Adrenal gland (tissue), 12 donors: ENCODE data around the gene MBNL1. TPM values are rescaled to one million over a fixed set of nuclear protein-coding genes. Genes with fewer than 3 reads are reported as not detected.

ENCODE experiments used
- DNase-seq, 7 donors: peaks; one replicate each; pipeline ENCODE4 v3.0.0-alpha.2; 2019 to 2020
- H3K27ac ChIP-seq, 5 donors: fragments of 200-600 bp; sonication (generic) in 4 of 5; 1 replicate in 3 of 5; 2 replicates in 2 of 5; pipeline versions ENCODE4 v1.5.1 to v1.8.0; 2016 to 2020; ENCODE audit warnings: mild to moderate bottlenecking in 1 of 5
- H3K27me3 ChIP-seq: fragments of 200-600 bp; 2 replicates; pipeline ENCODE4 v1.8.0; 2021
- H3K36me3 ChIP-seq, 2 donors: fragments of 200-600 bp; replicated peaks in 1 of 2; 1 replicate in 1 of 2; 2 replicates in 1 of 2; pipeline versions ENCODE4 v1.5.1 to v1.8.0; 2018 to 2022
- H3K4me1 ChIP-seq, 2 donors: fragments of 200-600 bp; replicated peaks in 1 of 2; 1 replicate in 1 of 2; 2 replicates in 1 of 2; pipeline versions ENCODE4 v1.5.1 to v1.8.0; 2018 to 2021
- H3K4me3 ChIP-seq, 4 donors: fragments of 200-600 bp; sonication (generic) in 3 of 4; one replicate each; pipeline ENCODE4 v1.5.1; 2016 to 2018
- H3K9me3 ChIP-seq, 3 donors: fragments of 200-600 bp; sonication (generic) in 1 of 3; replicated peaks in 1 of 3; 1 replicate in 2 of 3; 2 replicates in 1 of 3; pipeline versions ENCODE4 v1.5.1 to v1.8.0; 2016 to 2021
- POLR2A ChIP-seq, 2 donors: fragments of 450-650 bp; IDR thresholded peaks; one replicate each; pipeline ENCODE4 v1.6.1; 2017; ENCODE audit warnings: antibody characterized with exemption in 2 of 2, mild to moderate bottlenecking in 2 of 2, moderate library complexity in 1 of 2
- WGBS, 4 donors: extraction: QIAGEN DNeasy Blood & Tissue Kit in 2 of 4; methylation state at CpG; one replicate each; pipeline versions ENCODE4 v1.1.5 to v1.1.7; 2013 to 2017; 5-methylcytosine and 5-hydroxymethylcytosine counted together
- intact Hi-C, 2 donors: fragments of 100-400 bp; cut with DNase I; formaldehyde crosslinking; loops; one replicate each; pipeline versions ENCODE4 v1.14.1 to v1.15.0; 2022 to 2023
- polyA plus RNA-seq, 3 donors: library from polyadenylated mRNA; stranded (reverse); fragments of 200-250 nt in 2 of 3; fragments of 350-450 nt in 1 of 3; fragmentation: Illumina TruSeq in 1 of 3; extraction: RNeasy Lipid Tissue Mini Kit (QIAGEN cat#74804) in 1 of 3; gene quantifications; one replicate each; pipeline ENCODE4 v1.2.3, GENCODE V29; 2013 to 2014
- total RNA-seq, 9 donors: library from RNA; depleted of rRNA in 4 of 9; stranded (reverse); fragments of >200 nt in 4 of 9; fragments of 120-200 nt in 1 of 9; fragmentation: NEBNext Ultra II Directional in 1 of 9; extraction: Animal tissue kit (Norgen Biotek cat#: 25700) in 1 of 9; gene quantifications; one replicate each; pipeline versions ENCODE4 v1.1.0 to v1.2.4, GENCODE V29; 2013 to 2023
- TF ChIP-seq, protein P1 (sequence below), 6 experiments: fragments of 450-650 bp in 4 of 6; fragments of 200-600 bp in 2 of 6; sonication (generic) in 1 of 6; IDR thresholded peaks; 1 replicate in 5 of 6; 2 replicates in 1 of 6; pipeline versions ENCODE4 v1.5.1 to v1.8.0; 2016 to 2021; ENCODE audit warnings: antibody characterized with exemption in 6 of 6, mild to moderate bottlenecking in 2 of 6, moderate library complexity in 1 of 6
- donor health status: healthy with polysubstance abuse.
- donor health status: Bipolar disorder and iron deficiency.
- donor health status: DM: yes; HTN: yes; CAD: no.
- donor health status: DM: no; HTN: no; CAD: no.
- donor health status: DM: no; HTN: no; CAD: no.
- donor health status: DM: yes; HTN: yes; CAD: no.

The MBNL1 gene
- total and polyA plus RNA-seq, 12 donors = 30.6 to 252 (median 122) TPM

DNA sequence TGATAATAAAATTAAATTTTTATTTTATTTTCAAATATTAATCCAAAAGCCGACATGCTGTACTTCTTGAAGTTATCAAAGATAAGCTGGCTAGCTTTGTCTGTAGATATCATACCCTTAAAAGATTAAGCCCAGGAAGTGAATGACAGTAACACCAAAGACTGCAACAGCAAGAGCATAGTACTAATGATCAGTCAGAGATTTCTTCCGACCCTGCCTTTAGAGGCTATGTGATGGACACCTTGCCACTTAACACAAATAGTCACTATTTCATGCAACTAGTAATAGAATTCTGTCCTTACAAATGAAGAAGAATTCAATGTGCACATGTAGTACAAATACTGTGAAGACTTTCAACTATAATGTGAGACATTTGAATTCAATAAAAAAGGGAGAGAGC is 9.3 kb upstream of the MBNL1 start:
- Histone ChIP-seq H3K4me3 (no peak overlapping the region), H3K36me3 (no peaks in the 10 kb centered on the region), H3K9me3 (no peaks in the 10 kb centered on the region), H3K27ac (peak overlapping the region in 1 of 5 donors; percentile 10), H3K4me1 (peaks cover 10 to 28% of the 10 kb centered on the region in 2 donors), H3K27me3 (no peaks in the 10 kb centered on the region)
- 62 to 74% (median 67%) methylated on average over 2 of the region's 2 CpGs for WGBS, 4 donors
- no peak for DNase-seq
- intact Hi-C loops = no loop called here
- TF ChIP-seq POLR2A (IDR thresholded peaks at IDR 0.05) = no peak
- TF ChIP-seq, protein P1, sequence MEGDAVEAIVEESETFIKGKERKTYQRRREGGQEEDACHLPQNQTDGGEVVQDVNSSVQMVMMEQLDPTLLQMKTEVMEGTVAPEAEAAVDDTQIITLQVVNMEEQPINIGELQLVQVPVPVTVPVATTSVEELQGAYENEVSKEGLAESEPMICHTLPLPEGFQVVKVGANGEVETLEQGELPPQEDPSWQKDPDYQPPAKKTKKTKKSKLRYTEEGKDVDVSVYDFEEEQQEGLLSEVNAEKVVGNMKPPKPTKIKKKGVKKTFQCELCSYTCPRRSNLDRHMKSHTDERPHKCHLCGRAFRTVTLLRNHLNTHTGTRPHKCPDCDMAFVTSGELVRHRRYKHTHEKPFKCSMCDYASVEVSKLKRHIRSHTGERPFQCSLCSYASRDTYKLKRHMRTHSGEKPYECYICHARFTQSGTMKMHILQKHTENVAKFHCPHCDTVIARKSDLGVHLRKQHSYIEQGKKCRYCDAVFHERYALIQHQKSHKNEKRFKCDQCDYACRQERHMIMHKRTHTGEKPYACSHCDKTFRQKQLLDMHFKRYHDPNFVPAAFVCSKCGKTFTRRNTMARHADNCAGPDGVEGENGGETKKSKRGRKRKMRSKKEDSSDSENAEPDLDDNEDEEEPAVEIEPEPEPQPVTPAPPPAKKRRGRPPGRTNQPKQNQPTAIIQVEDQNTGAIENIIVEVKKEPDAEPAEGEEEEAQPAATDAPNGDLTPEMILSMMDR (IDR thresholded peaks at IDR 0.05) = no peak

DNA sequence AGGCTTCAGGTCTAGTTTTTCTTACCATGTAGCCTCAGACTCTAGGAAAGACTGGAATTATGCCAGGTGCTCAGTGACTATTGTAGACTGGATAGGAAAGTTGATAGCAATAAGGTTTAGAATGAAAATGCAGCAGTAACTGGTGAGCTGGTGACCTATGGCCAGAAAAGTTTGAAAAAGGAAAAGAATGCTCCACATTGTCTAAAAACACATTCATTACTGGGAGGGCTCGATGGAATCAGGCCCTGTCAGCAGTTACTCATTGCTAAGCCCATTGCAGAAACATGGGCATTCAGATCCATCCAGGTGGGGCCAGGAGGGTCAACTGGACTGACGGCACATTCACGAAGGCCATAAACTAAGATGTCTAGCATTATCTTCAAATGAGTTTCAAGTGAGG is 8.7 kb upstream of the MBNL1 start:
- no peaks in the 10 kb centered on the region for H3K27me3 ChIP-seq
- no peak overlapping the region for H3K4me3 ChIP-seq
- H3K9me3 ChIP-seq = no peaks in the 10 kb centered on the region
- H3K27ac ChIP-seq = no peak overlapping the region
- intact Hi-C loops = no loop called here
- no peak for DNase-seq
- no peaks in the 10 kb centered on the region for H3K36me3 ChIP-seq
- H3K4me1 ChIP-seq = peaks cover 10 to 28% of the 10 kb centered on the region in 2 donors
- 80 to 88% (median 84%) methylated on average over 3 of the region's 3 CpGs for WGBS, 4 donors
- no peak for TF ChIP-seq POLR2A (IDR thresholded peaks at IDR 0.05)
- TF ChIP-seq, protein P1 (IDR thresholded peaks at IDR 0.05) = no peak

DNA sequence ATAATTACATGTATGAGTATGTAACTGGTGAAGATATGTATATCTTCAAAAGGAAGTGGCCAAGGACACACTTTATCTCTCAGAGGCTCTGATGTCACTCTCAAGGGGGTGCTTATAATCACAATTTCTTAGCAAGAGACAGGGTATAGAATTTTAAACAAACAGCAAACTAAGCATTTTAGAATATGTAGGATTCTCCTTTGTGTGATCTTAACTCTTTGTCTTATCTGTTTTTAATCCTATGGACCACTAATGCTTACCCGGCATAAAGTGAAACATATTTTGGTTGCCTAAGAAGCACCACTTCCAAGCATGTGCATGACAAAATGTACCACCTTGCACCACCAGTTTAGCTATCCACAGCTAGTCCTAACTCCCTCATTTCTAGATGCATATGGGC is 8.2 kb upstream of the MBNL1 start:
- 90 to 95% (median 94%) methylated on average over 1 of the region's 1 CpG for WGBS, 4 donors
- Histone ChIP-seq H3K4me1 (peaks cover 10 to 28% of the 10 kb centered on the region in 2 donors), H3K4me3 (no peak overlapping the region), H3K9me3 (no peaks in the 10 kb centered on the region), H3K36me3 (no peaks in the 10 kb centered on the region), H3K27me3 (no peaks in the 10 kb centered on the region), H3K27ac (no peak overlapping the region)
- DNase-seq = no peak
- TF ChIP-seq POLR2A (IDR thresholded peaks at IDR 0.05) = no peak
- TF ChIP-seq, protein P1 (IDR thresholded peaks at IDR 0.05) = no peak
- intact Hi-C loops = no loop called here

DNA sequence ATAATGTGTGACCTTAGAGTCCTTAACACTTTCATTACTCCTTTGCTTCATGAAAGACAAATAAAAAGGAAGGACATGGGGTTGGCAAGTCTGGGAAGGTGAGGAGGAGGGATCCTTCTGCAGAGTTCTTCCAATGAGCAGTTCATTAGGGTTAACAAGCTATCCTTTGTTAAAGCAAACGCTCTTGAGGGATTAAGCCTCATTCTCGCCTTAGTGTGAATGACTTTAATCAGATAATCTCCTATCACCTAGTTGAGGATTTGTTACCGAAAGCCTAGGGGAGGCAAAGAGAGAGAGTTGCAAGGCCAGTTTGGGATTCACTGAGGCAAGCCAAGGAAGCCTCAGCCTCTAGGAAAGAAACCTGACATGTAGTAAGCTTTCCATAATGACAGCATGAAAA is 7.4 kb upstream of the MBNL1 start:
- Histone ChIP-seq H3K9me3 (no peaks in the 10 kb centered on the region), H3K36me3 (no peaks in the 10 kb centered on the region), H3K4me1 (peaks cover 10 to 32% of the 10 kb centered on the region in 2 donors), H3K27me3 (no peaks in the 10 kb centered on the region), H3K4me3 (no peak overlapping the region), H3K27ac (no peak overlapping the region)
- 91 to 95% (median 93%) methylated on average over 3 of the region's 3 CpGs for WGBS, 4 donors
- no peak for TF ChIP-seq POLR2A (IDR thresholded peaks at IDR 0.05)
- TF ChIP-seq, protein P1 (IDR thresholded peaks at IDR 0.05) = no peak
- intact Hi-C loops = no loop called here
- no peak for DNase-seq
